ENCODE measurements around the gene MTA3. TPM values are rescaled to one million over a fixed set of nuclear protein-coding genes. Genes with fewer than 3 reads are reported as not detected.
"Not testable (repeated sequence)": the region's sequence is repeated elsewhere in the genome, so short reads cannot be mapped to it uniquely, and the experiment has no call there.

Gene MTA3
- total RNA-seq, 1 donor from 2014 or later = 19.7 TPM

- intact Hi-C loops (cut with DNase I) = no loop called here
- DNase-seq (ENCODE audit: missing footprints) (no peak), ATAC-seq (no peak)
Measured at GRCh38 chr2:42562474-42563144, 5.8 kb upstream of the MTA3 start.

DNA sequence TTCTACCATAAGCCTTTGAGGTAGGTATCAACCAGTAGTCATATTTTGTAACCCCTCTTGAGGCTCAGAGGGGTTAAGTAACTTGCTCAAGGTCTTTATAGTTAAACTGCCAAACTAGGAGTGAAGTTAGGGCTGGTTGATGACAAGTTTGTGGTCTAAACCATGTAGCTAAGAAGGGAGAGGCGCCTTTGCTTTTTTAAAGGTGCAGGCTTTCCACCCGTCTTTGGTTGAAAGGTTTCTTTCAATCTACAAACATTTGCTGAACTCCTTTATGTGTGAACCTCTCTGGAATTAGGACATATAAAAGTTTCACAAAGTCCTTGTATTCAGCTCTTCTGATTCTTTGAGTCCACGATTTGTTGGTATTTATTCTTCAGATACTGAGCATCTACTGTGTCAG is 2.4 kb upstream of the MTA3 start:
- intact Hi-C loops (cut with DNase I) = no loop called here
- no peak for DNase-seq (ENCODE audit: missing footprints)
- ATAC-seq = no peak

GRCh38 chr2:42566837-42567321 is 1.6 kb upstream of the MTA3 start:
- intact Hi-C loops (cut with DNase I) = no loop called here
- DNase-seq (ENCODE audit: missing footprints) (no peak), ATAC-seq (no peak)

DNA sequence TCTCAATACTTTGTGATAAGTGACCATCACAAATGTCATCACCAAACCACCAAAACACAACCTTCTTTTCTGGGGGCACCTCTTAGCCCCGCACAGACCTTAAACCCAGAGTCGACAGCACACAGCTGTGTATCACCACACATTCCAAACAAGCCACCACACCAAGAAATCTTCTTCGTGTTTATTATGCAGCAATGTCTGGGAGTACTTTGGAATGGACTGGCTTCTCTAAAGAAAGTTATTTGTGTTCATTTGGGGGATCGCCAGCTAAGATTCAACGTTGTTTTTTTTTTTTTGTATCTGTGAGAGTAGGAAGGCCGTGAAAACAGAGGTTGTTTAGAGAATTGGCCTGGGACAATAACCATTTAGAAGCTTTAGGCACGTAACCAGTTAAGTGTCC is 1.1 kb upstream of the MTA3 start:
- no peak for DNase-seq (ENCODE audit: missing footprints)
- intact Hi-C loops (cut with DNase I) = no loop called here
- ATAC-seq = no peak

GRCh38 chr2:42567806-42568400 is 529 bp upstream of the MTA3 start:
- intact Hi-C loops (cut with DNase I) = no loop called here
- DNase-seq (ENCODE audit: missing footprints) (no peak), ATAC-seq (peak; percentile 29)

DNA sequence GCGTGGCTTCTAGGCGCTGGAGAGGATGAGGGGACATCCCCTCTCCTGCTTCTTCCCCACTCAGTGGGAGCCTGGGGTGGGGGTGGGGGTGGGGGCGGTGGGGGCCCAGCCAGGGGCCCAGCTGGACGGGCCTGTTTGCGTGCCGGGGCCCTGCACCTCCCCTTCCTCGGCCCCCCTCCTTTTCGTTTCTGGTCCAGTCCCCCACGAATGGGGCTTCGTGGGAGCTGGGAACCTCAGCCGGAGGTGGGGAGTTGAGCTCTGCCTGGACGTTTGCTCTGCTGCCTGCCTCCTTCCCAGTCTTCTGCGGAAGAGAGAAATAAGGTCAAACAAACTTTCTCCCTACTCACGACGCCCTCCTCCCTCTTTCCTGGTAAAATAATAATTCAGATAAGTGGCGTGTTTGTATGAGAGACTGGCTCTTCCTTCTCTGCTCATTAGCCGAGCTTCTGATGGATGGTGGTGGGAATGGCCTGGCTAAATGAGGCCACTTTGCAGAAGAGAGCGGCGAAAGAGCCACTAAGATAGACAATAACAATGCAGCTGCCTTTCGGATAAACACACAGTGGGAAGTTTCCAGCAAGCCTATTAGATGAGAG is 782 bp downstream of the MTA3 start:
- DNase-seq (ENCODE audit: missing footprints) (no peak), ATAC-seq (peak; percentile 33)
- intact Hi-C loops (cut with DNase I) = no loop called here

- ATAC-seq (no peak), DNase-seq (ENCODE audit: missing footprints) (no peak)
- intact Hi-C loops (cut with DNase I) = no loop called here
Measured at GRCh38 chr2:42569883-42570282, 1.5 kb downstream of the MTA3 start.

GRCh38 chr2:42572297-42573081 is 4.1 kb downstream of the MTA3 start:
- no peak for DNase-seq (ENCODE audit: missing footprints)
- no peak for ATAC-seq
- intact Hi-C loops (cut with DNase I) = no loop called here

DNA sequence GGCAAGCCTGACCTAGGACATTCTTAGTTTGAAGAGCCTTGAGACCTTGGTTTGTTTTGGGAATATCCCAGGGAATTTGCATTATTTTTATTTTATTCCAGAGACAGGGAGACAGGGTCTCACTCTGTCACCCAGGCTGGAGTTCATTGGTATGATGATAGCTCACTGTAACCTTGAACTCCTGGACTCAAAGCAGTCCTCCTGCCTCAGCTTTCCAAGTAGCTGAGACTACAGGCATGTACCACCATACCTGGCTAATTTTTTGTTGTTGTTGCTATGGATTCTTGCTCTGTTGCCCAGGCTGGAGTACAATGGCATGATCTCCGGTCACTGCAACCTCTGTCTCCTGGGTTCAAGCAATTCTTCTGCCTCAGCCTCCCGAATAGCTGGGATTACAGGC is 4.8 kb downstream of the MTA3 start:
- ATAC-seq (no peak), DNase-seq (ENCODE audit: missing footprints) (no peak)
- intact Hi-C loops (cut with DNase I) = no loop called here

DNA sequence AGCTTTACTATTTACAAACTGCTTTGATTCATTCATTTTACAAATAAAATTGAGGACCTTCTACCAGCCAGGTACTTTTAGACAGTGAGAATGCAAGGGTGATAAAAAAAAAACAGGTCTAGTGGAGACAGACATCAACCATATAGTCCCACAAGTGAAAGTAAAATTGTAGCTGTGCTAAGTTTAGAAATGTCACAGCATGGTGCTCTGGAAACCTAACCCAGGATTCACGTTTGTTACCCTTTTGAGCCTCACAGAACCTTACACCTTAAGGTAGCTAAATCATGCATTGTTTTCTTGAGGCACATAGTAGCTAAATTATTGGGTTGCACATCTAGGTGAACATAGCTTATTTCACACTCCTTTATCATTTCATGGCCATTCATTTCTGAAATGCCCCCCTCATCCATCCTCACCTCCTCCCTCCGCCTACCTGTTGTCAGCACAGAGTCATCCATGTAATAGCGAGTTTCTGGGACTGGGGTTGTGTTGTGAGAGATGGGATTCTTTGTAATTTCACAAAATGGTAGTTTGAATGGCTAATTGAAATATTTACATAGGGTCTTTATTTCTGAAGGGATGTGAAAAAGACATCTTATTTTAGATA is 7.1 kb downstream of the MTA3 start:
- intact Hi-C loops (cut with DNase I) = no loop called here
- DNase-seq (ENCODE audit: missing footprints) (no peak), ATAC-seq (no peak)

- no peak for ATAC-seq
- no peak for DNase-seq (ENCODE audit: missing footprints)
- intact Hi-C loops (cut with DNase I) = no loop called here
Measured at GRCh38 chr2:42578621-42579020, 10.2 kb downstream of the MTA3 start.

DNA sequence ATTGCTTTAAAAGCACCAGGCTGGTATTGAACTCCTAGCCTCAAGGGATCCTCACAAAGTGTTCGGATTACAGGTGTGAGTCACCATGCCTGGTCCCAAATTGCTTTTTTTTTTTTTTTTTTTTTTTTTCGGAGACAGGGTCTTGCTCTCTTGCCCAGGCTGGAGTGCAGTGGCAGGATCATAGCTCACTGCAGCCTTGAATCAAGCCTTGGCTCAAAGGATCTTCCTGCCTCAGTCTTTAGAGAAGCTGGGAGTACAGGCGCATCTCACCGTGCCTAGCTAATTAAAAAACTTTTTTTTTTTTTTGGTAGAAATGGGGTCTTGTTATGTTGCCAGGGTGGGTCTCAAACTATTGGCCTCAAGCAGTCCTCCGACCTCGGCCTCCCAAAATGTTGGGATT is 12.8 kb downstream of the MTA3 start:
- intact Hi-C loops (cut with DNase I) = no loop called here
- no peak for DNase-seq (ENCODE audit: missing footprints)
- ATAC-seq = no peak

DNA sequence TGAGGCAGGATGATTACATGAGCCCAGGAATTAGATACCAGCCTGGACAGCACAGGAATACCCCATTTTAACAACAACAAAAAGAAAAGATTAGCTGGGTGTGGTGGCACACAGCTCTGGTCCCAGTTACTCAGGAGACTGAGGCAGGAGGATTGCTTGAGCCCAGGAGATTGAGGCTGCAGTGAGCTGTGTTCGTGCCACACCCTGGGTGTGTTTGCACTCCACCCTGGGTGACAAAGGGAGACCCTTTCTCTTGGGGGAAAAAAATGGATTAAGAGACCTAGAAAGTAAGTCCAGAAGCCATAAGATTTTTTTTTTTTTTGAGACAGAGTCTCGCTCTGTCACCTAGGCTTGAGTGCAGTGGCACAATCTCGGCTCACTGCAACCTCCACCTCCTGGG is 16.2 kb downstream of the MTA3 start:
- DNase-seq (ENCODE audit: missing footprints); ATAC-seq; intact Hi-C loops (cut with DNase I): not testable (repeated sequence)

GRCh38 chr2:42585779-42586178 is 17.3 kb downstream of the MTA3 start:
- intact Hi-C loops (cut with DNase I) = no loop called here
- no peak for ATAC-seq

DNA sequence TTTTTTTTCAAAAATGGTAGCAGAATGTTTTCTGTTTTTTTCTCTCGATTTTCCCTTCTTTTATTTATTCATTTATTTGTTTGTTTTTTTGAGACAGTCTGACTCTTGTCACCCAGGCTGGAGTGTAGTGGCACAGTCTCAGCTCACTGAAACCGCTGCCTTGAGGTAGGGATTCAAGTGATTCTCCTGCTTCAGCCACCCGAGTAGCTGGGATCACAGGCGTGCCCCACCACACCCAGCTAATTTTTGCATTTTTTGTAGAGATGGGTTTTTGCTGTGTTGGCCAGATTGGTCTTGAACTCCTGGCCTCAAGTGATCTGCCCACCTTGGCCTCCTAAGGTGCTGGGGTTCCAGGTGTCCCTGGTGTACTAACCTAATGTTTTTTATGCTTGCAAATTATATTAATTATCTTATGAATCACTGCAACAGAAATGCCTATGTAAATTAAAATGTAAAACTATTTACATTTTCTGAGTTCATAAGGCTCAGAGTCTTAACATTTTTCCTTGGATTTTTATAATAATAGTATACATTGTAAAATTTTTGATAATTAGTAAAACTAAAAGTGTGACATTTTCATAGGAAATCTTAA is 19.2 kb downstream of the MTA3 start:
- DNase-seq (ENCODE audit: missing footprints) (no peak), ATAC-seq (no peak)
- intact Hi-C loops (cut with DNase I) = no loop called here

More at GRCh38 chr2:42585779-42586178, 17.3 kb downstream of the MTA3 start:
- no peak for DNase-seq (ENCODE audit: missing footprints)

DNA sequence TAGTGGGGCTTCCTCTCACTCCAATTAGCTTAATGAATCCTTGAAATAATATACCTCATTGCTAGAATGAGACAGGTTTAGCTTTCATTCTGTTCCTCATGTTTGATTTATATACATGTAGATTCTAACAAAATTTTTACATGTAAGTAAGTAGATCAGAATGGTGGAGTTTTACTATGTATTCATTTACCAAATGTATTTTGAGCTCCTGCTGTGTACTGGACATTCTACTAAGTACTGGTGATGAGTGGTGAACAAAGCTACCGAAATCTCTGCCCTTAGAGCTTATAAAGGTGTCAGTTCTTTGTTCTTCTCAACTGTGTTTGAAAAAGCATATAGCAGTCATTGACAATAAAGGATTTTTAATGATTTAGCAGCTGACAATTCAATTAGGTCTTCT is 19.7 kb downstream of the MTA3 start:
- ATAC-seq = no peak
- no peak for DNase-seq (ENCODE audit: missing footprints)
- intact Hi-C loops (cut with DNase I) = no loop called here

- intact Hi-C loops (cut with DNase I) = no loop called here
- DNase-seq (ENCODE audit: missing footprints) (no peak), ATAC-seq (no peak)
Measured at GRCh38 chr2:42590176-42590575, 21.7 kb downstream of the MTA3 start.

- DNase-seq (ENCODE audit: missing footprints) = no peak
- intact Hi-C loops (cut with DNase I) = no loop called here
- ATAC-seq = no peak
Measured at GRCh38 chr2:42593282-42593681, 24.9 kb downstream of the MTA3 start.

DNA sequence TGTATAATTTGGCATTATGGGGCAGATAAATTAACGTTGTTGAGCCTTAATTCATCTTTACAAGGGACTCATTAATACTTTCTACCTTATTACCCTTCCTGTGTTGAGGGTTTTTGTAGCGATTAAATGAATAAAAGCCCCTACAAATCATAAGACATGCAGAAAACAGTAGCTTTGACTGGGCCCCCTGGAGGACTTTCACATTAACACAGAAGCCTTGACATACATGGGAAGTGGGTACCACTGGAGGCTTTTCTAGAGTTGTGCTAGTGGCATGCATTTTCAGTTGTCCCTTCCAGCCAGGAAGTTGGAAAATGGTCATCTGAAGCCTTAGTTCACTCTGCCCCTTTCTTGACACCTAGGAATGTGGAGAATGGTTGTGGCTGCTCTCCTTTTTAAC is 30.2 kb downstream of the MTA3 start:
- intact Hi-C loops (cut with DNase I) = no loop called here
- DNase-seq (ENCODE audit: missing footprints) = no peak
- ATAC-seq = no peak
